ENCODE measurements around the gene TRABD2B. TPM values are rescaled to one million over a fixed set of nuclear protein-coding genes. Genes with fewer than 3 reads are reported as not detected.

TRABD2B gene
- total and polyA plus RNA-seq, 2 of the 4 experiments (the other 2 are of a cell fraction), result not detected

DNA sequence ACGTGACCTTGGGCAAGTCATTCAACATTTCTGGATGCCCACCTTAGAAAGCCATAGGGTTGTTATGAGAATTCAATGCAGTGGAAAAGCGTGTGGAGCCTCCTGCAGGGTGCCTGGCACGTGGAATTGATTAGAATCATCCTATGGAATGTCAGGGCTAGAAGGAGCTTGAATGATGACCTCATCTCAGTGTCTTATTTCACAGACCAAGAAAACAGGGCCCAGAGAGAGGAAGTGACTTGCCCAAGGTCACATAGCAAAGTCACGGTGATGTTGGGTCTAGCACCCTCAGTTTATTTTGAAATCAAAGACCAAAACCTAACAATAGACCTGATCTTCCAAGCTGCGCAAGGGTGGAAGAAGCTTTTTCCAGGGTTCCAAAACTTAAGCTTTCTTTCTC is 6.0 kb downstream of the TRABD2B start:
- no peak overlapping the region for H2AK5ac ChIP-seq (ENCODE audit: low read depth, low read length)
- no peak overlapping the region for H3K14ac ChIP-seq (replicated peaks; ENCODE audit: low read depth, low read length)
- no TSS peak for BruUV-seq (replicated peaks)
- DNase-seq (no peak), ATAC-seq (ENCODE audit: low read depth) (no peak)
- WGBS, 2 experiments (ENCODE audit: extremely low coverage in 2 of 2, insufficient read length in 1 of 2), result 80% methylated on average over 1 of the region's 5 CpGs; no CpG with 5 or more reads in 1 of the 2 experiments
- no peak overlapping the region for H3K4me2 ChIP-seq (ENCODE audit: low read depth, low read length)
- in situ Hi-C loops (cut with MboI; ENCODE audit: low sequenced_read_pairs), result no loop called here
- no peak overlapping the region for H3K4me3 ChIP-seq (ENCODE audit: insufficient read depth, low read depth, low read length)
- ChIA-PET POLR2A (ENCODE audit: unreplicated experiment) (no interaction called here), CTCF (no interaction called here)
- H3K9me3 ChIP-seq (ENCODE audit: control insufficient read depth, insufficient read depth, low read length), result no peaks in the 10 kb centered on the region
- H3K79me1 ChIP-seq (ENCODE audit: low read depth in 1 of 2, low read length in 2 of 2), result no peaks in the 10 kb centered on the region
- no peak overlapping the region for H3K23ac ChIP-seq (ENCODE audit: low read depth, low read length)
- no peak overlapping the region for H4K8ac ChIP-seq (ENCODE audit: low read depth in 2 of 2, low read length in 2 of 2)
- H3K18ac ChIP-seq (ENCODE audit: low read depth, low read length), result no peak overlapping the region
- no peak overlapping the region for H2BK120ac ChIP-seq (ENCODE audit: low read depth, low read length)
- no peak overlapping the region for H3K4ac ChIP-seq (ENCODE audit: low read depth, low read length)
- H3K4me1 ChIP-seq (ENCODE audit: control insufficient read depth, insufficient read depth, low read length), result no peaks in the 10 kb centered on the region
- H2BK20ac ChIP-seq (ENCODE audit: low read depth, low read length), result no peak overlapping the region
- H3K9ac ChIP-seq (ENCODE audit: low read depth, low read length), result no peak overlapping the region
- H4K91ac ChIP-seq (ENCODE audit: insufficient read depth, low read depth, low read length), result no peak overlapping the region
- no peak overlapping the region for H2BK5ac ChIP-seq (ENCODE audit: low read depth, low read length, poor library complexity, severe bottlenecking)
- no peak overlapping the region for H3K27ac ChIP-seq (ENCODE audit: insufficient read depth, low read length)
- peaks cover 23% of the 10 kb centered on the region for H3K27me3 ChIP-seq (ENCODE audit: control insufficient read depth, insufficient read depth, low read length)
- no peaks in the 10 kb centered on the region for H4K20me1 ChIP-seq (ENCODE audit: insufficient read depth, low read length)
- no peak overlapping the region for H2BK15ac ChIP-seq (ENCODE audit: low read depth, low read length)
- no peak for TF ChIP-seq POLR2A (IDR thresholded peaks at IDR 0.05; ENCODE audit: low read depth, low read length)
- TF ChIP-seq MXI1 (IDR thresholded peaks at IDR 0.05; ENCODE audit: borderline replicate concordance, low read depth, low read length), result no peak
- TF ChIP-seq, protein P1, sequence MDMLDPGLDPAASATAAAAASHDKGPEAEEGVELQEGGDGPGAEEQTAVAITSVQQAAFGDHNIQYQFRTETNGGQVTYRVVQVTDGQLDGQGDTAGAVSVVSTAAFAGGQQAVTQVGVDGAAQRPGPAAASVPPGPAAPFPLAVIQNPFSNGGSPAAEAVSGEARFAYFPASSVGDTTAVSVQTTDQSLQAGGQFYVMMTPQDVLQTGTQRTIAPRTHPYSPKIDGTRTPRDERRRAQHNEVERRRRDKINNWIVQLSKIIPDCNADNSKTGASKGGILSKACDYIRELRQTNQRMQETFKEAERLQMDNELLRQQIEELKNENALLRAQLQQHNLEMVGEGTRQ (IDR thresholded peaks at IDR 0.05; ENCODE audit: low read depth, low read length), result no peak
- no peak for TF ChIP-seq MAFK (IDR thresholded peaks at IDR 0.05; ENCODE audit: low read depth, low read length)
- dilution Hi-C loops (cut with HindIII; ENCODE audit: low sequenced_read_pairs, unreplicated experiment), result no loop called here
- no peak overlapping the region for H2AK9ac ChIP-seq (replicated peaks; ENCODE audit: low read depth, low read length, poor library complexity)
- H3K9me1 ChIP-seq (ENCODE audit: insufficient read depth, low read length), result no peaks in the 10 kb centered on the region
- H3K36me3 ChIP-seq (ENCODE audit: control insufficient read depth, insufficient read depth, low read length), result no peaks in the 10 kb centered on the region
- H2AFZ ChIP-seq (replicated peaks; ENCODE audit: low read length, poor library complexity), result no peak overlapping the region
- intact Hi-C loops (cut with micrococcal nuclease), result loop anchor here (10.0 kb wide), 1 partner anchor 214 kb away; no protein-coding TSS in a partner anchor
- no peak overlapping the region for H3K56ac ChIP-seq (ENCODE audit: extremely low read depth, insufficient read depth, low read length)
- H4K5ac ChIP-seq (ENCODE audit: low read depth, low read length), result no peak overlapping the region
